Psoas muscle (tissue), 8 donors: ENCODE measurements around the gene MOB3B. TPM values are rescaled to one million over a fixed set of nuclear protein-coding genes. Genes with fewer than 3 reads are reported as not detected.

Experiments used
- ATAC-seq, 4 donors: fragments of 200-7000 bp; cut with Tn5 transposase; one replicate each; pipeline ENCODE4 v1.9.1; 2020; ENCODE audit warnings: moderate library complexity in 3 of 4, mild to moderate bottlenecking in 2 of 4
- DNase-seq, 2 donors: peaks; one replicate each; pipeline ENCODE4 v3.0.0-alpha.2; 2020
- H3K27ac ChIP-seq: fragments of 200-600 bp; one replicate; pipeline ENCODE4 v1.8.0; 2022
- H3K27me3 ChIP-seq, 3 donors: fragments of 200-600 bp in 1 of 3; one replicate each; pipeline versions ENCODE4 v1.6.1 to v1.8.0; 2013 to 2022; ENCODE audit warnings: low read length in 2 of 3, mild to moderate bottlenecking in 2 of 3, moderate library complexity in 1 of 3; ENCODE audit not compliant: insufficient read depth in 3 of 3
- H3K36me3 ChIP-seq, 2 donors: fragments of 200-600 bp in 1 of 2; one replicate each; pipeline versions ENCODE4 v1.6.1 to v1.8.0; 2013 to 2022; ENCODE audit warnings: low read depth in 1 of 2, mild to moderate bottlenecking in 1 of 2, moderate library complexity in 1 of 2; ENCODE audit not compliant: insufficient read depth in 1 of 2
- H3K4me1 ChIP-seq: fragments of 200-600 bp; one replicate; pipeline ENCODE4 v1.8.0; 2022
- H3K4me3 ChIP-seq: fragments of 200-600 bp; one replicate; pipeline ENCODE4 v1.8.0; 2022; ENCODE audit warnings: mild to moderate bottlenecking
- H3K9me3 ChIP-seq: fragments of 200-600 bp; one replicate; pipeline ENCODE4 v1.8.0; 2022
- WGBS, 3 donors: extraction: QIAGEN DNeasy Blood & Tissue Kit; methylation state at CpG; one replicate each; pipeline versions ENCODE4 v1.1.6 to v1.1.7; 2013; 5-methylcytosine and 5-hydroxymethylcytosine counted together
- intact Hi-C, 2 donors: fragments of 100-400 bp; cut with DNase I; formaldehyde crosslinking; loops; one replicate each; pipeline versions ENCODE4 v1.11.0 to v1.14.2; 2022
- polyA plus RNA-seq, 3 donors: library from polyadenylated mRNA; stranded (reverse); fragments of 200-250 nt; gene quantifications; one replicate each; pipeline ENCODE4 v1.2.3, GENCODE V29; 2013
- total RNA-seq, 4 donors: library from RNA; stranded (reverse); fragmentation: NEBNext Ultra II Directional in 2 of 4; extraction: Animal tissue kit (Norgen Biotek cat#: 25700) in 2 of 4; gene quantifications; one replicate each; pipeline versions ENCODE4 v1.2.1 to v1.2.4, GENCODE V29; 2021 to 2023
- TF ChIP-seq, protein P1 (sequence below): fragments of 200-600 bp; IDR thresholded peaks from one replicate; pipeline ENCODE4 v1.8.0; 2022; ENCODE audit warnings: antibody characterized with exemption
- donor health status: healthy with polysubstance abuse.
- donor health status: DM: no; HTN: no; CAD: no; lungs with moderate emphysema.
- donor health status: Bipolar disorder and iron deficiency.
- donor health status: healthy.
- donor health status: DM: yes; HTN: yes; CAD: no.
- donor health status: DM: no; HTN: no; CAD: no.
- donor health status: DM: no; HTN: no; CAD: no.
- donor health status: DM: yes; HTN: yes; CAD: no.

MOB3B gene
- total and polyA plus RNA-seq, 7 donors: 0.57 to 4.5 (median 1.8) TPM

DNA sequence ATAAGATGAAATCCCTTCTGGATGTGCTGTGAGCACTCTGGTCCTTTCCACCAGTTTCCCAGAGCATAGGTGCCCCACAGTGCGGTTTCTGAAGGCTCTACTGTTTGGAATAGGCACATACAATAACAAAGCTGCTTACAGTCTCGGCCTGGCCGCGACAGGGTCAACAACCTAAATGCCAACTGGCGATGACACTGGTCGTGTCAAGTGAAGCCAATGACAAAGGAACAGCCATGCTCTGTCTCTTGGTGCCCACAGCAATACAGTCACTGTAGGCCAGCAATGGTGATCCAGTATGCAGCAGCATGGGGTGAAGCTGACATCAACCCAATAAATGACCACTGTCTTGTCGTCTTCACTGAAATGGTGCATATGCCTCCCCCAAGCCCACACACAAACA lies 184.8 kb downstream of the MOB3B start:
- H3K9me3 ChIP-seq: no peaks in the 10 kb centered on the region
- peaks cover 4% of the 10 kb centered on the region for H3K4me1 ChIP-seq
- no peak for ATAC-seq
- H3K4me3 ChIP-seq: no peak overlapping the region
- TF ChIP-seq, protein P1, sequence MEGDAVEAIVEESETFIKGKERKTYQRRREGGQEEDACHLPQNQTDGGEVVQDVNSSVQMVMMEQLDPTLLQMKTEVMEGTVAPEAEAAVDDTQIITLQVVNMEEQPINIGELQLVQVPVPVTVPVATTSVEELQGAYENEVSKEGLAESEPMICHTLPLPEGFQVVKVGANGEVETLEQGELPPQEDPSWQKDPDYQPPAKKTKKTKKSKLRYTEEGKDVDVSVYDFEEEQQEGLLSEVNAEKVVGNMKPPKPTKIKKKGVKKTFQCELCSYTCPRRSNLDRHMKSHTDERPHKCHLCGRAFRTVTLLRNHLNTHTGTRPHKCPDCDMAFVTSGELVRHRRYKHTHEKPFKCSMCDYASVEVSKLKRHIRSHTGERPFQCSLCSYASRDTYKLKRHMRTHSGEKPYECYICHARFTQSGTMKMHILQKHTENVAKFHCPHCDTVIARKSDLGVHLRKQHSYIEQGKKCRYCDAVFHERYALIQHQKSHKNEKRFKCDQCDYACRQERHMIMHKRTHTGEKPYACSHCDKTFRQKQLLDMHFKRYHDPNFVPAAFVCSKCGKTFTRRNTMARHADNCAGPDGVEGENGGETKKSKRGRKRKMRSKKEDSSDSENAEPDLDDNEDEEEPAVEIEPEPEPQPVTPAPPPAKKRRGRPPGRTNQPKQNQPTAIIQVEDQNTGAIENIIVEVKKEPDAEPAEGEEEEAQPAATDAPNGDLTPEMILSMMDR: no peak
- H3K36me3 ChIP-seq: no peaks in the 10 kb centered on the region
- H3K27ac ChIP-seq: no peak overlapping the region
- H3K27me3 ChIP-seq: no peaks in the 10 kb centered on the region
- DNase-seq: no peak
- intact Hi-C loops: no loop called here
- WGBS, 3 donors: 92 to 97% (median 93%) methylated on average over 7 of the region's 7 CpGs

DNA sequence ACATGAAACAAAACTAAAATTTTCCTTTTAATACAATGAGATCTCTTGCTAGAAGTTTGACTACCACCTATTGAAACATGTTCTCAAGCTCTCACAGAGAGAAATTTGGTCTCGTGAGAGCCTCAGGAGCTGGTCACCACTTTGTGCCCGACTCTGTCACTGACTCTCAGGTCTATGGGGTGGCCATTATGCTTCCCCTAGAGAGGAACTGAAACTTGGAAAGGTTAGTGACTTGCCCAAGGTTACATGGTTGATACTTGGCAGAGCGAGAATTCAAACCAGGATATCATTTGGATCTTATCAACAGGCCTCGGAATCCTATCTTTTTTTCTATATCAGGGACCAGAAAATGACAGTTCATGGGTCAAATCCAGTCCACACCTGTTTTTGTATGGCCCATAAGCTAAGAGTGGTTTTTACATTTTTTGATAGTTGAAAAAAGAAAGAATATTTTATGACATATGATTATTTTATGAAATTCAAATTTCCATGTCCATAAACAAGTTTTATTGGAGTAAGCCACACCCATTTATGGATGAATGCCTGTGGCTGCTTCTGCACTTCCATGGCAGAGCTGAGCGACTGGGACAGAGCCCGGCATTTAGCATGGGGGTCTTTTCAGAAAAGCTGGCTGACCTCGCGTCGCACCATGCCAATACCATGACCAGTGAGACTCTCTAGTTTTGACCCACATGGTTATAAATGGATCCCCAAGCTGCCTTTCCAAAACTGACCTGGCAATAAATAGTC lies 187.9 kb downstream of the MOB3B start:
- TF ChIP-seq, protein P1: no peak
- Histone ChIP-seq H3K4me1 (peaks cover 18% of the 10 kb centered on the region), H3K27me3 (no peaks in the 10 kb centered on the region), H3K36me3 (no peaks in the 10 kb centered on the region), H3K9me3 (no peaks in the 10 kb centered on the region), H3K27ac (peak overlapping the region; percentile 23), H3K4me3 (no peak overlapping the region)
- ATAC-seq: no peak
- intact Hi-C loops: no loop called here
- no peak for DNase-seq
- WGBS, 3 donors: 82 to 88% (median 83%) methylated on average over 9 of the region's 9 CpGs

DNA sequence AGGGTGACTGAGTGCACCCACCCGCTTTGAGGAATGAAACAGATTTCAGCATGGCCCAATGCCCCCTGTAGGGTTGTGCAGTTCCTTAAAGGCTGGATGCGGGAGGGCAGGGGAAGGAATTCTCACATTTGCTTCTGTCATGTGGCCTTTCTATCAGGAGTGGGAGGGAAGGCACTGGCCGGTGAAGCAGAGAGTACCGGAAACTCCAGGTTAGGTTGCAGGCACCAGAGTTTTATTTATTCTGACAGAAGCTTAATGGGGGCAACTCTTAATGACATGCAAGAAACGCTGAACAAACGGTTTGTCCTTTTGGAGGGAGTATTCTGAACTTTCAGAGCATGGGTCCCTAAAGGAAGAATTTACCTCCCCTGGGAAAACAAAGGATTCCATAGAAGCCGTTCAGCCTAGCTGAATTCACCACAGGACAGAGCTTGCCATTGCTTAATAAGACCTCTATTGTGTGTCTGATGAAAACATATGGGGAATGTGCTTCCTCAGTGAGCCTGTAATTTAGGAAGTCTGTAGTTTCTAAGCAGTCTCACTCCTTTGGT lies 188.6 kb downstream of the MOB3B start:
- no peak for ATAC-seq
- no peak for DNase-seq
- 54 to 66% (median 57%) methylated on average over 7 of the region's 7 CpGs for WGBS, 3 donors
- peaks cover 18% of the 10 kb centered on the region for H3K4me1 ChIP-seq
- TF ChIP-seq, protein P1: no peak
- no peaks in the 10 kb centered on the region for H3K9me3 ChIP-seq
- peak overlapping the region; percentile 23 for H3K27ac ChIP-seq
- intact Hi-C loops: no loop called here
- H3K4me3 ChIP-seq: no peak overlapping the region
- no peaks in the 10 kb centered on the region for H3K27me3 ChIP-seq
- no peaks in the 10 kb centered on the region for H3K36me3 ChIP-seq

DNA sequence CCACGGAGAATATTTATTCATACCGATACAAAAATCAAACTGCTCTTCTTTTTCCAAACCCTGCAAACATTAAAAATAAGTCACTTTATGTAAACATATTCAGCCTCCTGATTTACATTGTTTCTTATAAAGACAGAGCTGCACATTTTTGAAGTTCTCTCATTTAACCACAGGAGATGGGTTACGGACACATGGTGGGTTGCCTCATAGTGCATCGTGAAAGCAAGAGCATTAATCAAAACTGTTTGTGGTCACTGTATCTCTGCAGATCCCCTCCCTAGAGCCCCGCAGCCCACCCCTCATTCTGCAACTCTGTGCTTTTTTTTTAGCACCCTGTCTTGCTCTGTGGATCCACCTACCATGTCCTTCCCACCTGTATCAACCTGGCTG lies 189.3 kb downstream of the MOB3B start:
- DNase-seq (no peak), ATAC-seq (no peak)
- H3K36me3 ChIP-seq: no peaks in the 10 kb centered on the region
- no peak overlapping the region for H3K27ac ChIP-seq
- H3K27me3 ChIP-seq: no peaks in the 10 kb centered on the region
- peaks cover 18% of the 10 kb centered on the region for H3K4me1 ChIP-seq
- H3K4me3 ChIP-seq: no peak overlapping the region
- 63 to 80% (median 65%) methylated on average over 5 of the region's 5 CpGs for WGBS, 3 donors
- intact Hi-C loops: no loop called here
- no peaks in the 10 kb centered on the region for H3K9me3 ChIP-seq
- TF ChIP-seq, protein P1: no peak
